Measurements from ENCODE around the gene KRT86. TPM values are rescaled to one million over a fixed set of nuclear protein-coding genes. Genes with fewer than 3 reads are reported as not detected.

The KRT86 gene
- total RNA-seq, 1 donor from 2014 or later, result 0.96 TPM

DNA sequence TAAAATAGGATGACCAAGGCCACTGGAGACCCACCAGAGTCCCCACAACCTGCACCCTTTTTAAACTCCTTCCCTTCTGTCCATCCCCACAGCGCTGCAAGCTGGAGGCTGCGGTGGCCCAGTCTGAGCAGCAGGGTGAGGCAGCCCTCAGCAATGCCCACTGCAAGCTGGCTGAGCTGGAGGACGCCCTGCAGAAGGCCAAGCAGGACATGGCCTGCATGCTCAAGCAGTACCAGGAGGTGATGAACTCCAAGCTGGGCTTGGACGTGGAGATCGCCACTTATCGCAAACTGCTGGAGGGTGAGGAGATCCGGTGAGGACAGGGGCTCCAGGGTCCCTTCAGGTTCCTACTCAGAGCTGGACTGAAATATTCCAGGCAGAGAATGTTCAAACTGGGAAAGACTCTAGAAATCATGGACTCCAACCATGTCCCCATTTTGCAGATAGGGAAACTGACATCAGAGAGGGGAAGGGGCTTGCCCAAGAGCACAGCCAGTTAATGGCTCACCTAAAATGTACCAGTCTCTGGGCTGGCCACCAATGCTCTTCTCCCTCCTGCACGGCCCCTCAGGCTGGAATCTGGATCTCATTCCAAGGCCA lies 75.7 kb downstream of the KRT86 start:
- H3K4me3 ChIP-seq, result no peak overlapping the region
- no peaks in the 10 kb centered on the region for H3K9me3 ChIP-seq
- no peaks in the 10 kb centered on the region for H3K36me3 ChIP-seq
- no peaks in the 10 kb centered on the region for H3K27me3 ChIP-seq
- DNase-seq (ENCODE audit: low spot score in 2 of 2), result peak in 1 of 2 donors; percentile 45
- H3K27ac ChIP-seq, result no peak overlapping the region
- TF ChIP-seq, protein P1, sequence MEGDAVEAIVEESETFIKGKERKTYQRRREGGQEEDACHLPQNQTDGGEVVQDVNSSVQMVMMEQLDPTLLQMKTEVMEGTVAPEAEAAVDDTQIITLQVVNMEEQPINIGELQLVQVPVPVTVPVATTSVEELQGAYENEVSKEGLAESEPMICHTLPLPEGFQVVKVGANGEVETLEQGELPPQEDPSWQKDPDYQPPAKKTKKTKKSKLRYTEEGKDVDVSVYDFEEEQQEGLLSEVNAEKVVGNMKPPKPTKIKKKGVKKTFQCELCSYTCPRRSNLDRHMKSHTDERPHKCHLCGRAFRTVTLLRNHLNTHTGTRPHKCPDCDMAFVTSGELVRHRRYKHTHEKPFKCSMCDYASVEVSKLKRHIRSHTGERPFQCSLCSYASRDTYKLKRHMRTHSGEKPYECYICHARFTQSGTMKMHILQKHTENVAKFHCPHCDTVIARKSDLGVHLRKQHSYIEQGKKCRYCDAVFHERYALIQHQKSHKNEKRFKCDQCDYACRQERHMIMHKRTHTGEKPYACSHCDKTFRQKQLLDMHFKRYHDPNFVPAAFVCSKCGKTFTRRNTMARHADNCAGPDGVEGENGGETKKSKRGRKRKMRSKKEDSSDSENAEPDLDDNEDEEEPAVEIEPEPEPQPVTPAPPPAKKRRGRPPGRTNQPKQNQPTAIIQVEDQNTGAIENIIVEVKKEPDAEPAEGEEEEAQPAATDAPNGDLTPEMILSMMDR (IDR thresholded peaks at IDR 0.05), result no peak
- peaks cover 0 to 3% of the 10 kb centered on the region in 2 donors for H3K4me1 ChIP-seq
- intact Hi-C loops (cut with DNase I), result no loop called here

DNA sequence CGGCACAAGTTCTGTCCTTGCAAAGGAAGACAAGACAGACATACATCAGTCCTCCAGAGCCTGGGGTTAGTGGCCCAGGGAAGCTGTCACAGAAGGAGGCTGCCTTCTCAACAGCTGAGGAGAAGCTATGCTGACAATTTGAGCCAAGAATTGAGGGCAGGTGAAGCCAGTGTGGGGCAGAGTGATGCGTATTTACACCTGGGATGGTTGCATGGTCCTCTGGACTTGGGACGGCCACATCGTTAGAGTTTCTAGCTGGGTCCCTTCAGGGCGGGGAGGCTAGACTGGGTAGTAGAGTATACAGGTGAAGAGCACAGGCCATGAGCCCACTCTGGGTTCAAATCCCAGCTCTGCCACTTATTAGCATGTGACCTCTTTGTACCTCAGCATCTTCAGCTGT lies 76.3 kb downstream of the KRT86 start:
- TF ChIP-seq, protein P1 (IDR thresholded peaks at IDR 0.05), result no peak
- no peaks in the 10 kb centered on the region for H3K27me3 ChIP-seq
- no peaks in the 10 kb centered on the region for H3K36me3 ChIP-seq
- intact Hi-C loops (cut with DNase I), result no loop called here
- peaks cover 0 to 3% of the 10 kb centered on the region in 2 donors for H3K4me1 ChIP-seq
- DNase-seq (ENCODE audit: low spot score in 2 of 2), result peak in 1 of 2 donors; percentile 40
- no peak overlapping the region for H3K27ac ChIP-seq
- no peak overlapping the region for H3K4me3 ChIP-seq
- H3K9me3 ChIP-seq, result no peaks in the 10 kb centered on the region

DNA sequence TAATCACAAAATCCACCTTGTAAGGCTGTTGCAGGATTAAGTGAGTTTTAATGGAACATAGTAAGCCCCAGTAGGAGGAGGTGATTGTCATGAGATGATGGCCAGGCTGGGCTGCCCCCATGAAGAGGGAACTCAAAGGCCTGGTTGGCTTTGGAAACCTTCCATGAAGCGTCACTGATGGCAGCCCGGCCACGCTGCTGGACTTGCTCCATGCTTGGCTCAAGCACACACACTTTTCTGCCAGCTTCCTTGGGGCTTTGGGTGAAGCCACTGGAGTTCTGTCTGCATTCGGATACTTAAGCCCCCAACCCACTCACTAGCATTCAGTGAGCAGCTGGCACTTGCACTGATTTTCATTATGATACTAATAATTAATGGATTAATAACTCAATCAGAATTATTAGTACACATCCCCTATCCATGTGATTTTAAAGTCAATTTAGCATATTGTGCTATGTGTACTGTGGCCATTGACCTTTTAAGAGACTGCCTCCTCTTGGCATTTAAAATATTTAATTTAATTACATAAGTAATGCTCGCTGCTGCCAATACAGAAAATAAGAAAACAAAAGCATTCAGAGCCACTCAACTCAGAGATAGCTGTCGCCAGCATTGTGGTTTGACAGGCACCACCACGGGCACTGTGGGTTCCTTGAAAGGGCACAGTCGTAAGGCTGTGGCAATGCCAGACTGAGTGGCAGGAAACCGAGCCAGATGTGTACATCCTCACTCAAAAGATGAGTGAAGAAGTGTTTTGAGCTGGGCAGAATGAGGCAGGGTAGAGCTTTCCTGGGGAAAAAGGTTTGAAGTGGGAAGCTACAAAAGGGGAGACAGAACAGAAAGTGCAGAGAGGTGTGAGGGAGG lies 77.0 kb downstream of the KRT86 start:
- Histone ChIP-seq H3K9me3 (no peaks in the 10 kb centered on the region), H3K4me1 (peaks cover 0 to 3% of the 10 kb centered on the region in 2 donors), H3K27me3 (no peaks in the 10 kb centered on the region), H3K36me3 (no peaks in the 10 kb centered on the region), H3K4me3 (no peak overlapping the region), H3K27ac (no peak overlapping the region)
- TF ChIP-seq, protein P1 (IDR thresholded peaks at IDR 0.05), result no peak
- peak in 1 of 2 donors; percentile 65 for DNase-seq (ENCODE audit: low spot score in 2 of 2)
- intact Hi-C loops (cut with DNase I), result no loop called here

DNA sequence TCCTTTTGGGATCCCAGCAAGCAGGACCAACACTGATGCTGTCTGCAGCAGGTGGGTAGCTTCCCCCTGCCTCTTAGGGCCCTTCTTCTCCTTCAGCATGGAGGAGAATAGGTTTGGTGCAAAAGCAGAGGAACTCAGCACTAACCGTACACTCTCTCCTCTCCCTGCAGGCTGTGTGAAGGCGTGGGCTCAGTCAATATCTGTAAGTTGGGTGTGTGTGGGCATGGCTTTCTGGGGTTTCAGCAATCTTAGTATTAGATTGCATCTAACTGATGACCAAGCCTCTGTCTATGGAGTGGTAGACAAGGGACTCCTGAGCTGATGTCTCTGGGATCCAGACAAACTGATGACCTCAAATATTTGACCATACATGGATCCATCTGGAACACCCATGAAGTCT lies 78.5 kb downstream of the KRT86 start:
- TF ChIP-seq, protein P1 (IDR thresholded peaks at IDR 0.05), result no peak
- Histone ChIP-seq H3K4me1 (peaks cover 0 to 3% of the 10 kb centered on the region in 2 donors), H3K9me3 (no peaks in the 10 kb centered on the region), H3K27ac (no peak overlapping the region), H3K4me3 (no peak overlapping the region), H3K36me3 (no peaks in the 10 kb centered on the region), H3K27me3 (no peaks in the 10 kb centered on the region)
- peak in 1 of 2 donors; percentile 15 for DNase-seq (ENCODE audit: low spot score in 2 of 2)
- intact Hi-C loops (cut with DNase I), result no loop called here

DNA sequence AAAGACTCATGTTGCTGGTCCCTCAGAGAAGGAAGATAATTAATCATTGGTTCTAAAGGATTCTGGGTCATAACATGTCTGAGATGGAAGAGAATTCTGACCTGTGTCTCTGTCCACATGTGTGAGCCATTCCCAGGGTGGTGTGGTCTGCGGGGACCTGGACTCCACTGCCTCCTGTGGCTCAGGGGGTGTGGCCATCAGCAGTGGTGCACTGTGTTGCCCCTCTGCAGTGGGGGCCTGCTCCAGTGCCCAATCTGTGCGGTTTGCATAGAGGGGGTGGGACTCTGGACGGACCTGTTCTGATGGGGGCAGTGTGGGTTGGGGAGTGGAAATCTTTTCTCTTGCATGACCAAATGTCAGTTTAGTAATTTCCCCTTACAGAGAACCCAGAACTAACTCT lies 79.3 kb downstream of the KRT86 start:
- no peaks in the 10 kb centered on the region for H3K27me3 ChIP-seq
- H3K4me1 ChIP-seq, result peaks cover 0 to 3% of the 10 kb centered on the region in 2 donors
- DNase-seq (ENCODE audit: low spot score in 2 of 2), result peak in 1 of 2 donors; percentile 28
- no peaks in the 10 kb centered on the region for H3K9me3 ChIP-seq
- H3K27ac ChIP-seq, result no peak overlapping the region
- TF ChIP-seq, protein P1 (IDR thresholded peaks at IDR 0.05), result no peak
- H3K4me3 ChIP-seq, result no peak overlapping the region
- H3K36me3 ChIP-seq, result no peaks in the 10 kb centered on the region
- intact Hi-C loops (cut with DNase I), result no loop called here
